Small intestine (tissue), 7 donors: ENCODE measurements around the gene CD27. TPM values are rescaled to one million over a fixed set of nuclear protein-coding genes. Genes with fewer than 3 reads are reported as not detected.

ENCODE experiments used
- DNase-seq, 2 donors: peaks; one replicate each; pipeline versions ENCODE4 v3.0.0 to v3.0.0-alpha.2; 2013
- FAIRE-seq: peaks from 2 replicates; lab custom pipeline; 2012; peaks lifted over from hg19 to GRCh38; lab: Jason Lieb, UNC
- H3K27ac ChIP-seq, 3 donors: one replicate each; pipeline ENCODE4 v1.5.1; 2013; ENCODE audit warnings: low read length in 2 of 3, mild to moderate bottlenecking in 2 of 3, control low read depth in 1 of 3, inconsistent platforms in 1 of 3, low read depth in 1 of 3, moderate library complexity in 1 of 3
- H3K27me3 ChIP-seq, 3 donors: one replicate each; pipeline ENCODE4 v1.6.1; 2013; ENCODE audit warnings: low read length in 3 of 3, inconsistent platforms in 1 of 3; ENCODE audit not compliant: control insufficient read depth in 3 of 3, insufficient read depth in 3 of 3
- H3K36me3 ChIP-seq, 3 donors: one replicate each; pipeline ENCODE4 v1.6.1; 2013; ENCODE audit warnings: low read length in 3 of 3, inconsistent platforms in 1 of 3, low read depth in 1 of 3, mild to moderate bottlenecking in 1 of 3, moderate library complexity in 1 of 3; ENCODE audit not compliant: control insufficient read depth in 3 of 3, insufficient read depth in 2 of 3
- H3K4me1 ChIP-seq, 3 donors: one replicate each; pipeline ENCODE4 v1.6.1; 2013; ENCODE audit warnings: low read length in 2 of 3, inconsistent platforms in 1 of 3, low read depth in 1 of 3, mild to moderate bottlenecking in 1 of 3, moderate library complexity in 1 of 3; ENCODE audit not compliant: control insufficient read depth in 3 of 3, insufficient read depth in 2 of 3
- H3K4me3 ChIP-seq, 3 donors: one replicate each; pipeline ENCODE4 v1.5.1; 2013; ENCODE audit warnings: low read length in 3 of 3, control low read depth in 1 of 3, inconsistent platforms in 1 of 3, low read depth in 1 of 3, mild to moderate bottlenecking in 1 of 3, moderate library complexity in 1 of 3
- H3K9me3 ChIP-seq, 2 donors: one replicate each; pipeline ENCODE4 v1.6.1; 2013; ENCODE audit warnings: low read depth in 1 of 2, low read length in 1 of 2; ENCODE audit not compliant: control insufficient read depth in 2 of 2, insufficient read depth in 1 of 2
- WGBS, 3 donors: extraction: QIAGEN DNeasy Blood & Tissue Kit; methylation state at CpG; one replicate each; pipeline ENCODE4 v1.1.7; 2013; 5-methylcytosine and 5-hydroxymethylcytosine counted together
- polyA plus RNA-seq, 4 donors: library from polyadenylated mRNA; stranded (reverse) in 3 of 4; unstranded in 1 of 4; fragments of 200-250 nt in 3 of 4; fragments of 120-200 nt in 1 of 4; gene quantifications; one replicate each; pipeline versions ENCODE4 v1.2.1 to v1.2.3, GENCODE V29; 2013
- donor health status: healthy with polysubstance abuse.
- donor health status: control.
- donor health status: control.
- donor health status: Bipolar disorder and iron deficiency.
- donor health status: healthy.

CD27 gene
- polyA plus RNA-seq, 4 donors = 0.45 to 16.2 (median 2.8) TPM

GRCh38 chr12:6440391-6440790 is 4.4 kb upstream of the CD27 start:
- H3K36me3 ChIP-seq = peaks cover 0 to 28% (median 0%) of the 10 kb centered on the region in 3 donors
- no peaks in the 10 kb centered on the region for H3K4me1 ChIP-seq
- DNase-seq = no peak
- H3K9me3 ChIP-seq = no peaks in the 10 kb centered on the region
- no peak overlapping the region for H3K4me3 ChIP-seq
- FAIRE-seq = no peak
- H3K27me3 ChIP-seq = no peaks in the 10 kb centered on the region
- no peak overlapping the region for H3K27ac ChIP-seq
- WGBS, 3 donors = 28 to 44% (median 32%) methylated on average over 1 of the region's 1 CpG

- FAIRE-seq (no peak), DNase-seq (no peak)
- no peak overlapping the region for H3K4me3 ChIP-seq
- H3K36me3 ChIP-seq = peaks cover 0 to 42% (median 0%) of the 10 kb centered on the region in 3 donors
- no peaks in the 10 kb centered on the region for H3K4me1 ChIP-seq
- H3K9me3 ChIP-seq = no peaks in the 10 kb centered on the region
- H3K27ac ChIP-seq = peak overlapping the region in 1 of 3 donors; percentile 31
- H3K27me3 ChIP-seq = no peaks in the 10 kb centered on the region
- WGBS, 3 donors = 79 to 84% (median 82%) methylated on average over 9 of the region's 9 CpGs
These were observed 1.9 kb upstream of the CD27 start for GRCh38 chr12:6442836-6443235.

- Histone ChIP-seq H3K4me3 (no peak overlapping the region), H3K27ac (peak overlapping the region in 1 of 3 donors; percentile 31), H3K4me1 (no peaks in the 10 kb centered on the region), H3K9me3 (no peaks in the 10 kb centered on the region), H3K36me3 (peaks cover 0 to 48% (median 0%) of the 10 kb centered on the region in 3 donors), H3K27me3 (no peaks in the 10 kb centered on the region)
- WGBS, 3 donors = 58 to 80% (median 65%) methylated on average over 9 of the region's 9 CpGs
- DNase-seq = no peak
- FAIRE-seq = no peak
These were observed 1.3 kb upstream of the CD27 start for GRCh38 chr12:6443361-6443983.

- Histone ChIP-seq H3K27ac (peak overlapping the region in 1 of 3 donors; percentile 31), H3K9me3 (no peaks in the 10 kb centered on the region), H3K4me1 (no peaks in the 10 kb centered on the region), H3K36me3 (peaks cover 0 to 49% (median 0%) of the 10 kb centered on the region in 3 donors), H3K4me3 (no peak overlapping the region), H3K27me3 (no peaks in the 10 kb centered on the region)
- FAIRE-seq = no peak
- DNase-seq = no peak
- 69 to 84% (median 84%) methylated on average over 4 of the region's 4 CpGs for WGBS, 3 donors
These were observed 724 bp upstream of the CD27 start for GRCh38 chr12:6444031-6444430.

- WGBS, 3 donors = 75 to 81% (median 78%) methylated on average over 16 of the region's 16 CpGs
- peak overlapping the region in 2 of 3 donors; percentile 94 to 96 for H3K27ac ChIP-seq
- peak overlapping the region in 2 of 3 donors; percentile 70 to 75 for H3K4me3 ChIP-seq
- peaks cover 2 to 45% (median 6%) of the 10 kb centered on the region in 3 donors for H3K36me3 ChIP-seq
- H3K4me1 ChIP-seq = peaks cover 0 to 18% (median 4%) of the 10 kb centered on the region in 3 donors
- peak in 1 of 2 donors; percentile 11 for DNase-seq
- H3K27me3 ChIP-seq = no peaks in the 10 kb centered on the region
- no peaks in the 10 kb centered on the region for H3K9me3 ChIP-seq
- no peak for FAIRE-seq
These were observed 5.5 kb downstream of the CD27 start for GRCh38 chr12:6450091-6450868.

GRCh38 chr12:6450869-6451347 is 6.2 kb downstream of the CD27 start:
- Histone ChIP-seq H3K27me3 (no peaks in the 10 kb centered on the region), H3K36me3 (peaks cover 2 to 41% (median 9%) of the 10 kb centered on the region in 3 donors), H3K4me1 (peaks cover 0 to 18% (median 4%) of the 10 kb centered on the region in 3 donors), H3K27ac (peak overlapping the region; percentile 92 to 96 (median 94)), H3K4me3 (peak overlapping the region; percentile 34 to 75 (median 70)), H3K9me3 (no peaks in the 10 kb centered on the region)
- FAIRE-seq (no peak), DNase-seq (no peak)
- WGBS, 3 donors = 6 to 9% (median 7%) methylated on average over 11 of the region's 11 CpGs

- H3K27me3 ChIP-seq = no peaks in the 10 kb centered on the region
- peaks cover 0 to 18% (median 4%) of the 10 kb centered on the region in 3 donors for H3K4me1 ChIP-seq
- DNase-seq (peak; percentile 93 to 95), FAIRE-seq (no peak)
- peaks cover 2 to 41% (median 9%) of the 10 kb centered on the region in 3 donors for H3K36me3 ChIP-seq
- H3K27ac ChIP-seq = peak within 1 kb of the TSS; percentile 92 to 96 (median 94)
- 0 to 1% (median 0%) methylated on average over 26 to 27 of the region's 27 CpGs for WGBS, 3 donors
- H3K4me3 ChIP-seq = peak within 1 kb of the TSS; percentile 70 to 80 (median 75)
- H3K9me3 ChIP-seq = no peaks in the 10 kb centered on the region
These were observed 6.8 kb downstream of the CD27 start, which contains the start of gene TAPBPL for GRCh38 chr12:6451348-6452244. Gene TAPBPL (plus strand): TSS chr12:6452042. CDS start chr12:6452249, 207 bp downstream.
